Uterus (tissue), 4 donors: ENCODE results near the gene JAZF1. TPM values are rescaled to one million over a fixed set of nuclear protein-coding genes. Genes with fewer than 3 reads are reported as not detected.

Experiments
- DNase-seq, 2 donors: peaks; one replicate each; pipeline ENCODE4 v3.0.0-alpha.2; 2019 to 2020
- H3K27ac ChIP-seq, 2 donors: fragments of 200-600 bp; sonication (generic); 1 replicate in 1 of 2; 2 replicates in 1 of 2; pipeline ENCODE4 v1.5.1; 2016 to 2018
- H3K27me3 ChIP-seq, 2 donors: fragments of 200-600 bp; sonication (generic); one replicate each; pipeline ENCODE4 v1.5.1; 2018 to 2019; ENCODE audit warnings: control low read depth in 1 of 2
- H3K36me3 ChIP-seq, 2 donors: fragments of 200-600 bp; sonication (generic); one replicate each; pipeline ENCODE4 v1.5.1; 2019; ENCODE audit warnings: control low read depth in 1 of 2
- H3K4me1 ChIP-seq, 2 donors: fragments of 200-600 bp; sonication (generic); one replicate each; pipeline ENCODE4 v1.5.1; 2018 to 2019; ENCODE audit warnings: control low read depth in 1 of 2
- H3K4me3 ChIP-seq, 2 donors: fragments of 200-600 bp; sonication (generic); 1 replicate in 1 of 2; 2 replicates in 1 of 2; pipeline ENCODE4 v1.5.1; 2018 to 2019; ENCODE audit warnings: mild to moderate bottlenecking in 1 of 2
- H3K9me3 ChIP-seq, 2 donors: fragments of 200-600 bp; sonication (generic); one replicate each; pipeline ENCODE4 v1.5.1; 2019; ENCODE audit warnings: control low read depth in 1 of 2
- POLR2A ChIP-seq, 2 donors: fragments of 450-650 bp; IDR thresholded peaks; one replicate each; pipeline ENCODE4 v1.6.1; 2016; ENCODE audit warnings: antibody characterized with exemption in 2 of 2, mild to moderate bottlenecking in 1 of 2, moderate library complexity in 1 of 2
- intact Hi-C: fragments of 100-400 bp; cut with DNase I; formaldehyde crosslinking; loops from one replicate; pipeline ENCODE4 v1.15.1; 2023; ENCODE audit warnings: low total_unique reads
- total RNA-seq, 4 donors: library from RNA; depleted of rRNA in 3 of 4; stranded (reverse); fragments of >200 nt in 3 of 4; gene quantifications; one replicate each; pipeline versions ENCODE4 v1.1.0 to v1.2.4, GENCODE V29; 2014 to 2023
- TF ChIP-seq, protein P1 (sequence below), 4 experiments: fragments of 200-600 bp in 2 of 4; fragments of 450-650 bp in 2 of 4; sonication (generic) in 2 of 4; IDR thresholded peaks; one replicate each; pipeline ENCODE4 v1.5.1; 2016 to 2019; ENCODE audit warnings: antibody characterized with exemption in 4 of 4, mild to moderate bottlenecking in 2 of 4, moderate library complexity in 1 of 4
- donor health status: DM: yes; HTN: yes; CAD: no.

Gene JAZF1
- total RNA-seq, 4 donors from 2014 or later: 27.6 to 58.5 (median 34.4) TPM

DNA sequence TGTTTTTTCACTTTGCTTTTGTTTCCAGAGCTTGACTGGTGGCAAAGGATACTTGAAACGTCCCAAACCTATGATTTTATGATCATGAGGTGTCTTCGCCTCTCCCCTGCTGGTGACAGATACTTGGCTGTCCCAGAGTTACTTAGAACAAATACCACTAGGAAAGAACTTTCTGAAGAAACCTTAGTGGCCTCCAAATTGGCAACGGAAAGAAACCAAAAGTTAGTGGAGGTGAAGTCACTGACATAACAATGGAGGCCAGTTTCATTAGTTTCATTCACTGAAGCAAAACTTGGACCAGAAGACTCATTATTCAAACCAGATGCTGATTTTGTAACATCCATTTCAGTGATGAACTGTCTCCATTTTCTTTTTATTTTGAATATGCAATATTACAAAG, 68.6 kb downstream of the JAZF1 start:
- peak overlapping the region; percentile 82 to 84 for H3K27ac ChIP-seq
- intact Hi-C loops: no loop called here
- H3K4me3 ChIP-seq: no peak overlapping the region
- no peak for DNase-seq
- TF ChIP-seq, protein P1, sequence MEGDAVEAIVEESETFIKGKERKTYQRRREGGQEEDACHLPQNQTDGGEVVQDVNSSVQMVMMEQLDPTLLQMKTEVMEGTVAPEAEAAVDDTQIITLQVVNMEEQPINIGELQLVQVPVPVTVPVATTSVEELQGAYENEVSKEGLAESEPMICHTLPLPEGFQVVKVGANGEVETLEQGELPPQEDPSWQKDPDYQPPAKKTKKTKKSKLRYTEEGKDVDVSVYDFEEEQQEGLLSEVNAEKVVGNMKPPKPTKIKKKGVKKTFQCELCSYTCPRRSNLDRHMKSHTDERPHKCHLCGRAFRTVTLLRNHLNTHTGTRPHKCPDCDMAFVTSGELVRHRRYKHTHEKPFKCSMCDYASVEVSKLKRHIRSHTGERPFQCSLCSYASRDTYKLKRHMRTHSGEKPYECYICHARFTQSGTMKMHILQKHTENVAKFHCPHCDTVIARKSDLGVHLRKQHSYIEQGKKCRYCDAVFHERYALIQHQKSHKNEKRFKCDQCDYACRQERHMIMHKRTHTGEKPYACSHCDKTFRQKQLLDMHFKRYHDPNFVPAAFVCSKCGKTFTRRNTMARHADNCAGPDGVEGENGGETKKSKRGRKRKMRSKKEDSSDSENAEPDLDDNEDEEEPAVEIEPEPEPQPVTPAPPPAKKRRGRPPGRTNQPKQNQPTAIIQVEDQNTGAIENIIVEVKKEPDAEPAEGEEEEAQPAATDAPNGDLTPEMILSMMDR (IDR thresholded peaks at IDR 0.05): no peak
- no peak for TF ChIP-seq POLR2A (IDR thresholded peaks at IDR 0.05)
- no peaks in the 10 kb centered on the region for H3K27me3 ChIP-seq
- no peaks in the 10 kb centered on the region for H3K4me1 ChIP-seq
- H3K9me3 ChIP-seq: no peaks in the 10 kb centered on the region
- no peaks in the 10 kb centered on the region for H3K36me3 ChIP-seq

DNA sequence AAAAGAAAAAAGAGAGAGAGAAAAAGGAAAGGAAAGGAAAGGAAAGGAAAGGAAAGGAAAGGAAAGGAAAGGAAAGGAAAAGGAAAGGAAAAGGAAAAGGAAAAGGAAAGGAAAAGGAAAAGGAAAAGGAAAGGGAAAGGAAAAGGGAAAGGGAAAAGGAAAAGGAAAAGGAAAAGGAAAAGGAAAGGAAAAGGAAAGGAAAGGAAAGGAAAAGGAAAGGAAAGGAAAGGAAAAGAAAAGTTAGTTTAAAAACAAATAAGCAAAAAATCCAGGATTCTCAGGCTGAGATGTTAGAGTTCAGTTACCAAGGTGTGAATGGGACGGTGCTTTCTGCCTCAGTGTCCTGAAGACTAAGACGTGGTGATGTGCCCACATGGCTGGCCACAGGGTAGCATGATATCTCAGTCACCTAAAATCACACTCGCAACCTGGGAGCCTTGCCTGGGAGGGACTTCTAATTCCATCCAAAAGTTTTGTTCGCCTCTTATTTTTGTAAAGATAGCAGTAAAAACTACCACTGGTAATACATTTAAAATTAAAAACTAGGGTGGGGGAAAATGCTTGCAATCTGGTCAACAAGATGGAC, 70.1 kb downstream of the JAZF1 start:
- Histone ChIP-seq H3K27ac (peak overlapping the region in 1 of 2 donors; percentile 82), H3K9me3 (no peaks in the 10 kb centered on the region), H3K4me1 (no peaks in the 10 kb centered on the region), H3K4me3 (no peak overlapping the region), H3K36me3 (no peaks in the 10 kb centered on the region), H3K27me3 (no peaks in the 10 kb centered on the region)
- intact Hi-C loops: no loop called here
- no peak for TF ChIP-seq POLR2A (IDR thresholded peaks at IDR 0.05)
- TF ChIP-seq, protein P1 (IDR thresholded peaks at IDR 0.05): no peak
- no peak for DNase-seq

DNA sequence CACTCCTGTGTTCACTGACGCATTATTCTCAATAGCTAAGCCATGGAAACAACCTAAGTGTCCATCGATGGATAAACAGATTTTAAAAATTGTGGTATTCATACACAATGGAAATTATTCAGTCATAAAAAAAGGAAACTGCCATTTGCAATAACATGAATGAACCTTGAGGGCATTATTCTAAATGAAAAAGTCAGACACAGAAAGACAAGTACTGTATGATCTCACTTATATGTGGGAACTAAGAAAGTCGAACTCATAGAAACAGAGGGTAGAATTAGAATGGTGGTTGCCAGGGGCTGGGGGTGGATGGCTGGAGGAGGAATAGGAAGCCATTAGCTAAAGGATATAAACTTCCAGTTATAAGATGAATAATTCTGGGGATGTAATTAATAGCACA, 71.8 kb downstream of the JAZF1 start:
- DNase-seq: no peak
- no peak overlapping the region for H3K4me3 ChIP-seq
- no peaks in the 10 kb centered on the region for H3K36me3 ChIP-seq
- no peaks in the 10 kb centered on the region for H3K27me3 ChIP-seq
- intact Hi-C loops: no loop called here
- H3K9me3 ChIP-seq: no peaks in the 10 kb centered on the region
- H3K27ac ChIP-seq: no peak overlapping the region
- no peaks in the 10 kb centered on the region for H3K4me1 ChIP-seq
- TF ChIP-seq, protein P1 (IDR thresholded peaks at IDR 0.05): no peak
- no peak for TF ChIP-seq POLR2A (IDR thresholded peaks at IDR 0.05)

DNA sequence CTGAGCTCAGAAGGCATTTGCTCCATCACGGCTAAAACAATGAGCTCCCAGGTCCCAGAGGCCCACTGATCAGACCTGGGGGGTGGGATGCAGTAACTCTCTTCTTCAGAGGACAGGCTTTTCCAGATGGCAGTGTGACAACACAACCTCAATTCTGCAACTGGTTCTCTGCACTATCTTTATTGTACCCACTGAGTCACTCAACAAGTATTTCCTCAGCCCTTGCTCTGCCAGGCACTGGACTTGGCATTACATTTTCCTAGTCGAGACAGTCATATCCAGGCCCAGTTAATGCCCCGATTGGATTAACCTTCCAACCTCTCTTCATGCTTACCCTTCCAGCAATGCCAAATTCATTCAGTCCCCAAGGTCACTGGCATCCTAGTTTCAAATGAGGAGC, 72.6 kb downstream of the JAZF1 start:
- no peak for DNase-seq
- Histone ChIP-seq H3K27ac (no peak overlapping the region), H3K27me3 (no peaks in the 10 kb centered on the region), H3K4me3 (no peak overlapping the region), H3K9me3 (no peaks in the 10 kb centered on the region), H3K36me3 (no peaks in the 10 kb centered on the region), H3K4me1 (no peaks in the 10 kb centered on the region)
- TF ChIP-seq POLR2A (IDR thresholded peaks at IDR 0.05): no peak
- TF ChIP-seq, protein P1 (IDR thresholded peaks at IDR 0.05): no peak
- intact Hi-C loops: no loop called here

DNA sequence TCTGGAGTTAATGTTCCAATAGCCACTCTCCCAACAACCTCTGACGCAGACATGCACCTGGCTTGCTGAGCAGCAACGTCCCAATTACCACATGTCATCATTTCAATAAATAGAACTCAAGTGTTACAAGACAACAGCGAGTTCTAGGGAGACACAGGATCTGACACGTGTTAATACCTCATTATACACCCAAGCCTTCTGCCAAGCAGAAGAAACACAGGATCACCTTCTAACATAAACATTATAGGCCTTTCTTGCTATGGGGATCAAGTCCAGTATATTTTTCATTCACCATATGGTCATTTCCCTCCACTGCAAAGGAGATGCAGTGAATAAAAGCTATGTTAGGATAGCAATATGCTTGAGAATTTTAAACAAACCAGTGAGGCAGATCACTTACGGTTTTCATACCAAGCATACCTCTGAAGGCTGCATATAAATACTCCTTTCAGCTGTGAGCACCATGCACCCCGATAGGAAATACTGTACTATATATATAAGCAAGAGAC, 74.2 kb downstream of the JAZF1 start:
- DNase-seq: peak in 1 of 2 donors; percentile 44
- Histone ChIP-seq H3K27me3 (no peaks in the 10 kb centered on the region), H3K9me3 (no peaks in the 10 kb centered on the region), H3K27ac (peak overlapping the region; percentile 76), H3K4me1 (no peaks in the 10 kb centered on the region), H3K4me3 (no peak overlapping the region), H3K36me3 (no peaks in the 10 kb centered on the region)
- no peak for TF ChIP-seq POLR2A (IDR thresholded peaks at IDR 0.05)
- TF ChIP-seq, protein P1 (IDR thresholded peaks at IDR 0.05): no peak
- intact Hi-C loops: no loop called here
